ENCODE measurements around the gene EPDR1.
"Not testable (repeated sequence)": the region's sequence is repeated elsewhere in the genome, so short reads cannot be mapped to it uniquely, and the experiment has no call there.

Gene EPDR1

DNA sequence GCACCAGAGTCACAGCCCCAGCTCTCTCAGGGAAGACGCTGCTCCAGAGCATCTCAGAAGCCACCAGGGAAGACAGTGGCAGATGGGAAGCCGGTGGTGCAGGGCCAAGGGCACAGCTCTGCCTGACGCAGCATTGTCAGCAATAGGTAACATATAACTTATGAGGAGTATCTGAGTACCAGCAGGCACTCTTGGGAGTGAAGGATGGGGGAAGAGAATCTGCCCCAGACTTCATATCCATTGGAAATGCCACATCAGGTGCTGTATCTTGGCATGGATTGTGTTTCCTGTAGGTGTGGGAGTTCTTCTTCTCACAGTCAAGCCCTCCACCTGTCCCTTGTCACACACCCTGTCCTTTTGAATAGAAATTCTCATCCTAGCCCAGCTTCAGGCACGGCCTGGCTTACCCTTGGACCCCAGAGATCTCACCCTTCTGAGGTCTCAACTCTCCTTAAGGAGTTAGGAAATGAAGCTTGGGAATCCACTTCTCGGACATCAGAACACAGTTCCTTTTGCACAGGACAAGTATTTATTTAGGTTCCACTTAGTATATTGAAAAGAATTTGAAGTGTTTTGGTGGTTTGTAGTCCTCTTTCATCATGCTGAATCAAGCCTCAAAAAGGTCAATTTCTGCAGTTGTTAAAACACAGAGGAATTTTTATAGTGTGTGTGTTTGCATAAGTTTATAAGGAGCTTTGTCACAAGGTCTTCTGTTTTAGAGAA lies 9.9 kb downstream of the EPDR1 start:
- DNase-seq: no peak

DNA sequence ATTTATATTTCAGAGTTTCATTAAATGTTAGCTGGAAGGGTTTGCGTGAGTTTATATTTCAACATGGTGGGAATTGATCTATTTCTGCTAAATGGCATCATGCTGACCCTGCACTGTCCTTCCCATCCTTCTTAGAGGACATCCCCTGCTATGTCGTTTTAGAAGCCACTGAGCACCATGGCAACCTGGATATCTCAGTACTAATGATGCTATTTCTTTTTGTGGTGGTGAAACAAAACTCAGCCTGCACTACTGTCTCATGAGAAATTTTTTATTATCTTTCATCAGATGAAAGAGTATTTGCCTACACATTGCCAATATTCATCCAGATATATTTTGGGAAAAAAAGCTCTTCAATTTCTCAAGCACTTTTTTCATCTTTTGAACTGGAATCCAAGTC lies 12.1 kb downstream of the EPDR1 start:
- DNase-seq: no peak

DNA sequence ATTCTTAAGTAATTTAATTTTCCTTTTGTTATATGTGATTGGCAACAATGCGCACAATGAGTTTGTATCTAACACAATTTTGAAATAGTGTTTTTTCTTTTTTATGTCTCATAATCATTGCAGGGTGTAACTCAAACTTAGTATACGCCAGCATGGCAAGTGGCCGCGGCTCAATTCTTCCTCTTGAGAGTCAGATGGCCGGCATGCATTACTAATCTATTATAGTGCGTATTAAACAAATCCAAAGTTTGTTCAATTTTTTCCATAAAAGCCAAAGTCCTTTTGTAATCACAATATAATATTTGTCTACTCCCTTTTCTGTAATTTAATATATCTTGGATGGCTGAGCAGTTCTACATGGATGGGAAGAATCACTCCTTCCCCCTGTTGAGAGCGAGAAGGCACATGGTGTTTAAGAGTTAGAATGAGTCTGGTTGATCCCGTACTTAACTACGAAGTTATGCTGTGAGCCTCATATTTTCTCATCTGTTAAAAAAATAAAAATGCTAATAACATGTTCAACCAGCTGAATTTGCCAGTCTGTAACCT lies 12.7 kb downstream of the EPDR1 start:
- no peak for DNase-seq

DNA sequence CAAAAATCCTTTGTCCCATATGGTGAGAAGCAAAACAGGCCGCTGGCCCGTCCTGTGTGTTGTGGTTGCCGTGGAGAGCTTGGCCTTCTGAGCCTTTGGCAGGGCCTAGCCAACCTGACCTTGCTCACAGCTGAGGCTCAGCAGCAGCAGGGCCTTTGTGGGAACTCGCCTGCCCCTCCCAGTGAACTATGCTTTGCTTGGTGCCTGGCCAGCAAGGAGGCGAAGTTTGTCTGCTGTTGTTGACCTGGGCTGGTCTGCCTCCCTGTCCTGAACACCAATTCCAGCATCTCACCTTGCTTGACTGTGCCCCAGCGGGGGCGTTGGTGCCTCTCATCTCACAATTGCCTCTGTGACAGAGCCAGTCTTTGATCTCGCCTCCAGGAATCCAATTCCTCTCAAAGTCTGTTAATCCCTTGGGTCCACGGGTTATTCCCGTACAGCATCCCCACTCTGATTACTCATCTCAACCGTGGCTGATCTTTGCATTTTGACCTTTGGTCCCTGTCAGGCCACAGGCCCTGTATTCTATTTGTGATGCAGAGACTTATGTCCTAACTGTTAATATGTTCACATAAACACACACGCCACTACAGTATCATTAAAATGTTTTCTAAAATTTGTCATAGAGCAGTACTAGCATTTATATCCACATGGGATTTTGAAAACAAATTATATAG lies 22.6 kb downstream of the EPDR1 start:
- DNase-seq: no peak

DNA sequence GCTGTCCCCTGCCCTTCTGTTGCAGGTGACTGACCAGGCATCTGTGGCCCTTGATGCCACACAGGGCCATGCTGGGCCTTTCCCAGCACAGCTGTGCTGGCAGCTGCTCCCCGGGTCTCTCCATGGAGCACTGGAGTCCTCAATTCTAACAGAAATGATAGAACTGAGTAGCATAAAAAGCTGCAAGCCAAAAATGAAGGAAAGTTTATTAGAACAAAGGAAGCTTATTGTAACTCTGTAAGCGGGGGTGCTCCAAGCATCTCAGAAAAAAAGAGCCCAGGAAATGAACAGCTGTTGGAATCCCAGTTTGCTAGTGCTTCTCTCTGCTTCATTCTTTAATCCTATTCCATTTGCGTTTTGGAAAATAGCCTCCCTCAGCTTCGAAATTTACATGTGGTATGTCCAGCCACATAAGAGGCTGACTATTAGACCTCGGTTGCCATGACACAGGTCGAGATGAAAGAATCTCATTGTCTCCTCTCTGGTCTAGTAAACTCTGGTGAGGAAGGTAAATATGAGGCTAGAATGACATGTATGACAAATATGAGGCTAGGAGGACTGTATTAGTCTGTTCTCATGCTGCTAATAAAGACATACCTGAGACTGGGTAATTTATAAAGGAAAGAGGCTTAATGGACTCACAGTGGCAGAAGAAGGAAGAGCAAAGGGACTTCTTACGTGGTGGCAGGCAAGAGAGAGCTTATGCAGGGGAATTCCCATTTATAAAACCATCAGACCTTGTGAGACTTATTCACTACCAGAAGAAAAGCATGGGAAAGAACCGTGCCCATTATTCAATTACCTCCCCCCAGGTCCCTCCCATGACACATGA lies 23.7 kb downstream of the EPDR1 start:
- DNase-seq: no peak

DNA sequence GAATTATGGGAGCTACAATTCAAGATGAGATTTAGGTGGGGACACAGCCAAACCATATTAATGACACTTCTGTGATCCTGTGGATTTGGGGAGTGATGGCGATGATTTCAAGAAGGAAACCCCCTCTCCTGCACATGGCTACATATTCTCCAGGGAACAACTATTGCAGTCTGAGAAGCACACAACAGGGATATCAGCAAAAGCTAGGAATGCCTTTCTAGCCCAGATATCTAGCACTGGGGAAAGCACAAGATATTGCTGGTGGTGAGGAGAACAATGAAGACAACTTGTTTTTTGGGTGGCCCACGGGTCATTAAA lies 24.3 kb downstream of the EPDR1 start:
- no peak for DNase-seq

DNA sequence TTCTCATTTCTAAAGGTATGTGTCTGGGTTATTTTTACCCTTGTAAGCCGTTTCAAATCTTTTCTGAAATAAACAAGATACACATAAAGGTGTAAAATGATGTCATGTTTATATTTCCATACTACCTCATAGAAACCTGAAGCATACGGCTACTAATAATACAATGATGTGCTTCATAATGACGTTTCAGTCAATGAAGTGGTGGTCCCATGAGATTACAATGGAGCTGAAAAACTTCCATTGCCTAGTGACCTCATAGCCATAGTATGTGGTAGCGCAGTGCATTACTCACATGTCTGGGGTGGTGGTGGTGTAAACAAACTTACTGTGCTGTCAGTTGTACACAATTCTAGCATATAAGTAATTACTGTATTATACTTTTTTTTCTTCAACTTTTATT lies 24.9 kb downstream of the EPDR1 start:
- no peak for DNase-seq

DNA sequence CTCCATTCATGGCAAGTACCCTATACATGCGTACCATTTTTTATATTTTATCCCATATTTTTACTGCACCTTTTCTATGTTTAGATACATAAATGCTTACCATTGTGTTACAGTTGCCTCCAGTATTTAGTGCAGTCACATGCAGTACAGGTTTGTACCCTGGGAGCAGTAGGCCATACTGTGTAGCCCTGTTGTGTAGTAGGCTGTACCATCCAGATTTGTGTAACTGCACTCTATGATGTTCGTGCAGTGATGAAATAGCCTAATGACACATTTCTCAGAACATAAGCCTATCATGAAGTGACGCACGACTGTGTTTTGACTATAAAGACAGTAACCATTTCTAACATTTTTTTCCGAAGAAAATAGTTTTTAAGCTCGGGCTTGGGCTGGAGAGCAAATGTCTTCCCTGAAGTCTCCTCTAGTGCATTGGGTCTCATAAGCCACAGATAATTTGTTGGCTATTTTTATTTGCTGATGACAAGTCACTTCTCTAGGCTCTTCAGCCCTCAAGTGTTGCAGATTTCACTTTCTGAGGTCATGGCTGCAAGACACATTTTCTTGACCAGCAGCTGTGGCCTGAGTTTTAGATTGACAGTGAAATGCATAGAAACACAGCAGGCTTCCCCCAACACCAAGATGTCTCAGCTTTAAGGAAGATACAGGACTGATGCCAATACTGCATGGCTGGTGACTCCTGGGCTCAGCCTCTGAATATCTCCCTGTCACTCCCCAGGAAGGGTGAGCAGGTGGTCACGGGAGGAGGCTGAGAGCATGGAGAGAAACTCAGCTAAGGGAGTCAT lies 26.9 kb downstream of the EPDR1 start:
- no peak for DNase-seq

DNA sequence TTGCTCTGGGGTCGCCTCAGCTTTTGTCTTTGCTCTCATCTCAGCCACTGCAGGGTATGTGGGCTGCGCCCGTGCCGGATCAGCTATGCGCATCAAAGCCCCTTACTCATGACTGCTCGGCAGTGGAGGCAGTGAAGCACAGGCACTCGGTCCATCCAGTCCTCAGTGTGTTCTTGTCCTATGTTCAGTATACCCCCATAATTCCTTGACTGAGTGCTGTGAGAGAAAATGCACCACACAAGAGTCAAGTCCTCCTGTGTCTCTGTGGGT lies 27.4 kb downstream of the EPDR1 start:
- no peak for DNase-seq

DNA sequence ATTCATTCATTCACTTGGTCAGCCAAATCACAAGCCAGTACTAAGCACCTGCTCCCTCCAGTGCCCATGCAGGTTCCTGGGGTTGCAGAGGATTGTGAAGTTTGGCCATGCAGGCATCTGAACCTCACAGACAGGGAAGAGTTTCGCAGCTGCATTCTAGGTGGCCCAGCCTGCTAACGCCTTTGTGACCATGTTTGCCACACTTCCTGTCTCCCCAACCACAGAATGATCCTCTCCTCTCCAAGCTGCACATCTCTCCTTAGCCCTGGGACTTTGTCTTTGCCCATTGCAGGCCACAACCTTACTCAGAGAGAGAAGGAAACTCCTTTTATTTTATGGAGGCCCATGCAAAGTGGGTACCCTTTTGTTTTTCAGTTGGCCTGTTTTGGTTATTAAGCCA lies 31.8 kb downstream of the EPDR1 start:
- no peak for DNase-seq

DNA sequence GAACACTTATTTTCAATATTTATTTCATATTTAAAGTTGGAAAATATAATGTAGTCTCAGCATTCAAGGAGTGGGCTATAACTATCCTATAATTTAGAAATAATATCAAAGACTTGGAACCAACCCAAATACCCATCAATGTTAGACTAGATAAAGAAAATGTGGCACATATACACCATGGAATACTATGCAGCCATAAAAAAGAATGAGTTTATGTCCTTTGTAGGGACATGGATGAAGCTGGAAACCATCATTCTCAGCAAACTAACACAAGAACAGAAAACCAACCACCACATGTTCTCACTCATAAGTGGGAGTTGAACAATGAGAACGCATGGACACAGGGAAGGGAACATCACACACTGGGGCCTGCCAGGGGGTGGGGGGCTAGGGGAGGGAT lies 33.8 kb downstream of the EPDR1 start:
- not testable (repeated sequence) for DNase-seq

DNA sequence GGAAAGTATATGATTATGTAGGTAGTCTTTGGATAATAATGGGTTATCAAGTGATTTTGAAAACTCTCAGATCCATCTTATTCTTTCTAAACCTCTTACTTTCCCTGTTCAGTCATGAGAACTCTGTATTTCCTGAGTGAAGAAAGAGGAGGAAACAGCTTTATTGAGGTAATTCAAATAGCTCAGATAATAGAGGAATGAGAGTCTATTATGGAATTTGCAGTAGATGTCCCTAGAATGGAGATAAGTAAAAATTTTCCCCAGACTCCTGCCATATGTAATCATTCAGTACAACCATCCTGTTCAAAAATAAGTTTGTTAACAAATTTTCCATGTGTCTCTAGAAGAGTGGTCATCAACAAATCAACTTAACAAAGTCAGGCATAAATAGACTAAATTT lies 36.4 kb downstream of the EPDR1 start:
- no peak for DNase-seq

DNA sequence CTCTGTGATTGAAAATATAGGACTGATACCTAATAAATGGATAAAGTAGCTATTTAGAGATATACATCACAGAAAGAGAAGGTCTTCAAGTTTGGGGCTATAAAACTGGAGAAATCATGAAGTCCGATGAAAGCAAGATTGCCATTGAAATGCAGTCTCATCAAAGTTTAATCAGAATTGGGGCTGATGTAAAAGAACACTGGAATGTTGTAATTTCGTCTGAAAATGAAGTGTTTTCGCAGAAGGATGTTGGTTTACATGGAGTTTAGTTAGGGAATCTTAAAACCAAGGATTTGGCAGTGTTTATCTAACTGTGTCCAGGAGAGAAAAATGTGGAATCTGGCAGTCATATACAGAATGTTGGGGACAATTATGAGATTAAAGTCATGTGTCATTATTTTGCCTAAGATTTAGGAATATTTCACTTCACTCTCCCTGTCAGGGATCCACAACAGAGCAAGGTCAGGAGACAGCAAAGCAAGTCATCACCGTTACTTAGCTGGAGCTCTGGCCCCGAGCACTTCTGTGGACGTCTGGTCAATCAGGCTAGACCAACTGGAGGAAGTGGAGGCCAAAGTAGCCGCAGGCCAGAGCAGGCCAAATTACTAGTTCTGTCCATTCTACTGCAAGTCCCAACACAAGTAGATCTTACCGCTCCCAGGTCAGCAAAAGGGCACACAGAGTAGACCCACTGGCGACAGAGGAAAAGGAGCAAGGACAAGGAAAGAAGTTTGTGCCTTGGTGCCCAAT lies 37.0 kb downstream of the EPDR1 start:
- no peak for DNase-seq

DNA sequence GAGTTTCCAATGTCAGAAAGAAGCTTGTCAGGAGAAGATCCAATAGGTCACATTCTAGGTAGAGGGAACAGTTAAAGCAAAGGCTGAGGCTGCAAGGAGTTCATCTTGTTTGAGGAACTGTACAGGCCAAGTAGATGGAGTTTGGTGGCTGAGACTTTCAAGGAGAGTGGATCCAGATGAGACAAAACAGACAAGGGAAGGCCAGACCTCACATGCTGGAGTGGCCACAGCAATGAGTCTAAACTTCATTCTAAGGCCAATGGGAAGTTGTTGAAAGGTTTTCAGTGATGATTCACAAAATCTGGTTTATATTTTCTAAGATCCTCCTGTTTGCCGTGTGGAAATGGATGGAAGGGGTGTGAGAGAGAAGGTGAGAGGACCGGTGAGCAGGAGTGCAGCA lies 40.0 kb downstream of the EPDR1 start:
- DNase-seq: no peak

DNA sequence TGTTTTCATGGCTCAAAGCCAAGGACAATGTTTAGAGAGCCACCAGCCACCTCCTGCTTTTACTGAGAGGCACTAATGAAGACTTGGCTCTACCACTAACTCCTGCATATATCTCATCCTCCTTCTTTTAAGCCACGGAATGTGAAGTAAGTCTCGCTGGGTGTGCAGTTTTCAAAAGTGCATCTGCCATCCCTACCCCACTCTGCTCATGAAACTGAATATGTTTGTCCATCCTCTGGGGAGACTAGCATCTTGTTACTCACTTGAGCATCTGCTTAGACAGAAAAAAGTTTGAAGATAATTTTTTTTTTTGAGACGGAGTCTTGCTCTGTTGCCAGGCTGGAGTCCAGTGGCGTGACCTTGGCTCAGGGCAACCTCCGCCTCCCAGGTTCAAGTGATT lies 40.8 kb downstream of the EPDR1 start:
- DNase-seq: no peak

DNA sequence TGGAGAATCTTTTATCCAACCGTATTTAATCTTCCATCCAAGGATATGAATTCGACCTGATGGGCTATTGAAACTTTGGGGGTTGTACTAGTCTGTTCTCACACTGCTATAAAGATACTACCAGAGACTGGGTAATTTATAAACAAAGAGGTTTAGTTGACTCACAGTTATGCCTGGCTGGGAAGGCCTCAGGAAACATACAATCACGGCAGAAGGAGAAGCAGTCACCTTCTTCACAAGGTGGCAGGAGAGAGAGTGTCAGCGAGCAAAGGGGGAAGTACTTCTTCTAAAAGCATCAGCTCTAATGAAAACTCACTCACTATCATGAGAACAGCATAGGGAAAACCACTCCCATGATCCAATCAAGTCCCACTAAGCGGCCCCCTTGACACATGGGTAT lies 43.8 kb downstream of the EPDR1 start:
- no peak for DNase-seq

DNA sequence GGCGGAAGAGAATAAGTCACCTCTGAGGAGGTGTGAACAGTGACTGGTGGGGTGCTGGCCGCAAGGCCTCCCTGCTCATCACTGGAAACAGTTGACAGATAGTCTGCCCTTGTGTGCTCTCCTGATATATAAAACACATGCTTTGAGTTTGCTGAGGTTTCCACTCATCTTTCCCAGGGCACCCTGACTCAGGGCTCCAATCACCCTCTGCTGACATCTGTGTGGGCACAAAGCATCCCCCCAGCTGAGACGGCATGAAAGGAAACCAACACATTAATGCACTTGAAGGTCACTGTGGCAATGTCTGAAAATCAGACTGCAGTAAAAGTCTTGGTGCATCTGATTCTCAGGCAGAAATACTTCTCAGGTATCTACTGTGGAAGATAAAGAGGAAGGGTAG lies 49.8 kb downstream of the EPDR1 start:
- DNase-seq: no peak

DNA sequence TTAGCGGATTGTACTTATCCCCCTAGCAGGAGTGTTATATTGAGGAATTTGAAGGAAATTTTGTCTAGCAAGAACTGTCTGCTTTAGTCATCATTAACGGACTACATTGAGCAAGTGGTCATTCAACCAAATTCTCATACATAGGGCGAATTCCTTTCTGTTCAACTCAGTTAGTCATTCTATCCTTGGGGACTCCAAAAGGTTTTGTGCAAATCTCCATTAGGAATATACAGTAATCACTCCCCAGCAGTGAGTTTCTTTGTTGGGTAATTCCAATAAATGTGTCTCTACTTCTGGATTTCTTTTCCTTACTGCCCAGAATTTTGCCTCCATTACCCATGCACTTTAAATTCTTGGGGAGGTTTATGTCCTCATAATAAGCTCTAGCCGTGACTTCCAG lies 51.1 kb downstream of the EPDR1 start:
- DNase-seq: no peak

DNA sequence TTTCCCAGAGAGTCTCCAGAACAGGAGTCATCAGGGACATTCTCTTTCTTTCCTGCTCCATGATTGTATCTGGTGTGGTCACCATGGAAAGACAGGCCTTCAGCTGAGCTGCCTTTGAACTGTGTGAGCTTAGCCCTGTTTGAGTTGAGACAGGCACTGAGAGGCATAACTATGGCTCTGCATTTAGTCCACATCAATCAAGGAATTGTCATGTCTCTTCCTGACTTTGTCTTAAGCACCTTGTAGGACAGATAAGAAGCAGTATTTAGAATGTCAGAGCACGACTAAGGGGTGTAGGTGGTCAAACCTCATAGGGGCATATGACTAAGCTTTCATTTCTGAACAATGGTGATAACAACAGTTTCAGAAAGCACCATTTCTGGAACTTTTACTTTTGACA lies 53.5 kb downstream of the EPDR1 start:
- DNase-seq: no peak

DNA sequence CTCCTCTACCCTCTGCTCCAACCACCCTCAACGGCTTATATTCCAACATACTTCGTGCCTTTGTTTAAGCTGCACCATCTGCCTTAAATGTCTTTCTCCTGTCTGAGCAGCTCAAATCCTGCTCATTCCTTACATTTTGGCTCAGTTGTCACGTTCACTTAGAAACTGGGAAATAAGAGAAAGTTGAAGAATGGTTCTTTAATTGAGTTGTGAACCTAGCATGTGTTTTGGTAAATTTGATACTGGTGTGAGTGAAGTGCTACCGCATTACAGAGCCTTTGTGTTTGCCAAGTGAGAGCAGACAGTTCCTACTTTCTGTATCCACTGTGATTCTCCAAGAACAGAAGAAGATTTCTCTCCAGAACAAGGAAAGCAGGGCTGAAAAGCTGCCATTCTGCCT lies 54.3 kb downstream of the EPDR1 start:
- DNase-seq: no peak

DNA sequence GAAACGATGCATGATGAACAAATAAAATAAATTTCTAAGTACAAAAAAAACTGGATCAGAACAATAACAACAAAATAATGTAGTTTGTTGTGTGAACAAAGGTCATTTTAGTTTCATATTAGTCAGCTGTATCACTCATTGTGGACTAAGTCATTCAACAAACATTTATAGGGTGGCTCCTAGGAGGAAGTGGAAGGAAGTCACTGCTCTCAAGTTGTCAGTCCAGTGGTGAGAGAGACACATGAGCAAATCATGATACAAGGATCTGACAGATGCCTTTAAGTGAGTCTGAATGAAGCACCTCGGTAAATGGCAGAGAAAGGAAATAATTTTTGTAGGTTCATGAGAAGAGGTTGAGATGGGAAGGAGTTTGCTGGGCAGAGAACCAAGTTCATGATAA lies 56.8 kb downstream of the EPDR1 start:
- DNase-seq: no peak

DNA sequence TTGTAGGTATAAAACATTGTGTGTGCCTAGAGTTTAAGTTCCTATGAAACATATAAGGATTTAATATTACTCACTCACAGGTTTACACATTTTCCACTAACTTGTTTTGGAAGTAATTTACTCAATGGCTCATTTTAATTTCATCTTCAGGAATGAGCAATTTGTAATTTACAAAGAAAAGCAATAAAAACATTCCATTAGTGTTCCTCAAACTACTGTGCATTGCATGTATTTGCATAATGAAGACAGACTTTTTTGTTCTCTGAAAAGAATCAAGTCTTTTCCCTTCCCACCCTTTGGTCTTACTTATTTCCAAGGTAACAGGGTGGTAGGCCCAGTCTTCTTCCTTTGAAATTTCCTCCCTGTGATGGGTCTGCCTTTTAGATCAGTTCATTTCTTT lies 61.2 kb downstream of the EPDR1 start:
- no peak for DNase-seq

DNA sequence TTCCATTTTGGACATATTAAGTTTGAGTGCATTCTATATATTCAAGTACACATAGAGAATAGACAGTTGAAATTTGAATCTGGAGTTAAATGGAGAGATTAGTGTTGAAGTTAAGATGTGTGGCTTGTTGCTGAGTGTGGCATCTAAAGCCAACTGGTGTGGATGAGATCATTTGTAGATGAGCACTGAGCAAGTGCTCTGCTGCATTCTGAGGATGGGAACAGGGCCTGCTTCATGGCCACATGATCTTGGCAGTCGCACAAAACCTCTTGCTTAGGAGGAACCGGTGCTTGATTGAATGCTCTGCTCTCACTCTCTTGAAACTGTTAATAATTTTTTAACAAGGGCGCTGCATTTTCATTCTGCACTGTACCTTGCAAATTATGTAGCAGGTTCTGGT lies 62.0 kb downstream of the EPDR1 start:
- DNase-seq: no peak
